GM18507 (cell line): ENCODE results near the gene CHST10.

Source experiments
- DNase-seq: peaks from one replicate; pipeline ENCODE4 v3.0.0; 2011; ENCODE audit warnings: low read depth; ENCODE audit not compliant: insufficient read length; ENCODE audit errors: extremely low spot score
- FAIRE-seq: peaks from 2 replicates; lab custom pipeline; 2011; peaks lifted over from hg19 to GRCh38; lab: Jason Lieb, UNC

The CHST10 gene

DNA sequence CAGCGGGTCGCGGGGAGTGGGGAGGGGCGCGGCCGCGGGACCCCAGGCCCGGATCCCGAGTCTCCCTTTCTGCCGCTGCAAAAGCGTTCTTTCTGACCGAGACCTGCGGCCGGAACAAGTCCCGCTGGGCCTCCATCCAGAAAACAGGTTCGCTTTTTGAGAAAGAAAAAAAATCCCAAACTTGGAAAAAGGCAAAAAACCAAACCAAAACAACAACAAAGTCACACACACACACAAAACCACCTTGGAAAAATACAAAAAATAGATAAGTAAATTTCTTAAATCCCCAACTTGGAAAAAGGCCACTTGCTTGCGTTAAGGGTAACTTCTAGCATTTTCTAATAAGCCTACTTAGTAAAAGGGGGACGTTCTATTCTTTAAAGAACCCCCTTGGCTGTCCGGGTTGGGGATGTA is 250 bp upstream of the CHST10 start:
- DNase-seq (no peak), FAIRE-seq (no peak)

- FAIRE-seq, result no peak
- DNase-seq, result no peak
These were observed 1.0 kb downstream of the CHST10 start for GRCh38 chr2:100416397-100416934.

DNA sequence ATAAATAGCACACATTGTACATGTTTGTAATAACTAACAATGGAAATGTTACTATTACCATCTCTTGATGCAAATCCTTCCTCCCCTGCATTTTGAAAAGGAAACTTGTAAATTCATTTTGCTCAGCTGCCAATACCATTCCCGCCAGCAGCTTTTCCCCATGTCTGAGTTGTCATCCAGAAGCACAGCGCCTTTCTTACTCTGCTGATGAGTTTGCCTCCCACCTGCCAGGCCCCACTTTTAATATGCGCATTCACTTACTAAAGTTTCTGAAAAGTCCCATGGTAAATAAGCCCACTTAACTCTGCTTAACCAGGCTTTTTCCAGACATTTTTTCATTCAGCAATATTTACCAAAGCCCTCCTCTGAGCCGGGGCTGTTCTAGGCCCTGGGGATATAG is 3.9 kb downstream of the CHST10 start:
- FAIRE-seq, result no peak
- no peak for DNase-seq

DNA sequence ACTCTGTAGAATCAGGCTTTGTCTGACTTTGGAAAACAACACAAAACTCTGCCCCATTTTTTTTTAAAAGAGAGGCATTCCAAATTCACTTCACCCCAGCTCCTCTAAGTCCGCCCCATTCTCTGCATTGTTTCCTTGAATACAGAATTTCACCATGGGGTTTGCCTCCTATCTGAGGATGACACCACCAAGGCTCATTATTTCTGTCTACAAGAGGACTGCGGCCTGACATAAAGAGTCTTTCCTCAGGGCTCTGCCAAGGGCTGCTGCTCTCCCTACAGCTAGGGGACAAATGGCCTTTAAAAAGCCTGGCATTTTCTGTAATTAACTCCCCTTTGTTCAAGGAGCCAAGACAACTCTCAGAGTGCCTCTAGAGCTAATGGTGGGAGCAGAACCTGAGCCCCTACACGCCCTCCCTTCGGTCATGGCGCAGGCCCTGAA is 4.6 kb downstream of the CHST10 start:
- no peak for FAIRE-seq

GRCh38 chr2:100412466-100412865 is 5.0 kb downstream of the CHST10 start:
- DNase-seq (no peak), FAIRE-seq (no peak)

More for the DNA sequence above, 4.6 kb downstream of the CHST10 start:
- no peak for DNase-seq

- FAIRE-seq (no peak), DNase-seq (no peak)
These were observed 5.6 kb downstream of the CHST10 start for GRCh38 chr2:100411841-100412292.

- FAIRE-seq (no peak), DNase-seq (no peak)
These were observed 7.4 kb downstream of the CHST10 start for GRCh38 chr2:100409975-100410647.

DNA sequence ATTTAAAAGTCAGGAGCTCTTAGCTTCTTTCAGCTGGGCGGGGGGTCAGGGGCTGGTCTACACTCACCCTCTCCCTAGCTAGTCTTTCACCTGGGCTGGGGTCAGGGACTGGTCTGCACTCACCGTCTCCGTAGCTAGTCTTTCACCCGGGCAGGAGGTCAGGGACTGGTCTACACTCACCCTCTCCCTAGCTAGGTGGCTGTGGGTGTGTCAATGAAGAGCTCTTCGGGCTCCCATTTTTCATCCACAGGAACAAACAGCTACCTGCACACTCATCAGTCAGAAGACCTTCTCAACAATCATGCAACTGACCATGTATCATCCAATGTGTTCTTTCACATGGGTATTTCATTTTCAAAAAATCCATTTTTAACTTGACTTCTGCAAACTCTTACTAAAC is 8.0 kb downstream of the CHST10 start:
- DNase-seq (no peak), FAIRE-seq (no peak)

DNA sequence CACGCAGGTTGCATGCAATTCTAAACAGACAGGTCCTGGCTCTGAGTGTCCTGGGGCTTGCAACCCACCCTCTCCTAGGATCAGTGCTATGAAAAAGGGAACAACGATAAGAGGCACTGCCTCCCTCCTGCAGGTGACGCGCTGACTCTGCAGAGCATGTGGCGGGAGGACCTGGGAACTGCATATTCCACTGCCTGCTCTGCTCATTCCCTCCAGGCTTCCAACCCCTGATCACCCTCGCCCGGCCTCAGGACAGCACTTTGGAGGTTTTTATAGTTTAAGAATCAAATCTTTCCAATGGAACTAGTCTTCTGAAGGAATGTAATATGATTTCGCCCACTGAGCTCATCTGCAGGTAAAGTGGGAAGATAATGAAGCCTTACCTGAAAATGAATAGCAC is 8.5 kb downstream of the CHST10 start:
- FAIRE-seq, result no peak
- DNase-seq, result no peak

GRCh38 chr2:100408104-100408503 is 9.4 kb downstream of the CHST10 start:
- FAIRE-seq, result no peak

GRCh38 chr2:100407563-100407962 is 9.9 kb downstream of the CHST10 start:
- DNase-seq (no peak), FAIRE-seq (no peak)

More at GRCh38 chr2:100408104-100408503, 9.4 kb downstream of the CHST10 start:
- DNase-seq, result no peak

DNA sequence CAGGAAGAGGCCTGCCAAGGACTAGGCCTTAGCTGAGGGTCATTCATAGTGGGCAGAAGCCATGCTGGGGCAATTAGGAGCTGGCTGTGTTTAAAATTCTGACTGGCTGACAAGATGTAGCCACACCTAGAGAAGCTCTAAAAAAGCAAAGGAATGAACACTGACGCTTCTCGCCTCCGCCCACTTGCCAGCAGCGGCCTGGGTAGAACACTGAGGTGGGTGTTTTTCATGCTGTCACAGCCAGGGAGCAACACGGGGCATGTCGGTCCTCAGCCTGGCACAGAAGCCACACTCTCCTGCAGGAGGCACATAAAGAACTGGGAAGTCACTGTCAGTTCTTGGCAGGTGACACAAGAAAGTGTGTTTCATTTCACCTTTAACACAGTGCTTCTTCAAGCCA is 10.4 kb downstream of the CHST10 start:
- DNase-seq, result no peak
- no peak for FAIRE-seq

DNA sequence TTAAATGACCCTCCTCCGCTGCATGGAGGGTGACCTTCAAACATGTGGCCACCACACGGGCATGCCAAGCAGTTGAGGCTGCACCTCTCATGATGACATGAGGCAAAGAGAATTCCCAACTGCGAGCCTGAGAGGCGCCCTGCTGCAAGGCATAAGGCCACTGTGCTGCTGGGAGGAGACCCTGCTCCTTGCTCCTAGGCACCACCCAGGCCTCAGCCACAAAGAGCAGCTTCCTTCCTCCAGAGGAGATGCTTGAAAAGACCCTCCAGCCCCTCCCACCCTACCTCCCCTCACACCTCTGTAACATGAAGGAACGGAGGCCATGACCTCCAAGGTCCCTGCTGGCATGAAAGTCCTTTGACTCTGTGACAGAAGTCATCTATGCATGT is 11.4 kb downstream of the CHST10 start:
- no peak for FAIRE-seq
- DNase-seq, result no peak

DNA sequence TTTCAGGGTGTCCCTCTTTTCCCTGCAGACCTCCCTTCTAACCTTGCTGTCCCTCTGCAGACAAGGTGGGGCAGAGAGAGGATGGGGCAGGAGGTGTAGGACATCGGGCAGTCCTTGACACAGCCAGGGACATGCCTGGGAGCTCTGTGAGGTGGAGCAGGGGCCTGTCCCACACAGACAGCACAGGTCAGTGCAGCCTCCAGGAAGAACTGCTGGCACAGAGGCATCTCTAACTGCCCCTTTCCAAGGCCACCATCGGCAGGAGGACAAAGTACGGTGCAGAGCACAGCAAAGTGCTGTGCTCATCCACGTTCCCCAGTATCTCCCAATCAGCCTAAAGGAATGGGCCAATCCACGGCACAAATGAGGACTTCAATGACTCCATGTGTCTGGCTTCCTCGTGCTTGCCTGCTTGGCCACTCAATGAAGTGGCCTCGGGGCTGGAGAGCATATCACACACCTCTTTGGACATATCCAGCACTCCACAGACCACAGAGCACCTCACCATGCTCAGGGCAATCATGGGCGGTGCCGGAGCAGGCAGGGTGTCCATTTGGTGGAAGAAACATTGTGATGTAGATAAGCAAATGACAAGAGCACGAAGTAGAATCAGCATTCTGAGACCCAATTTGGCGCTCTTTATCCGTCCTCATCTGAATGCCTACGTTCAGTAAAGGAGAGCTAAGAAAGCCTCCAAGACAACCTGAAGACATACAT is 11.9 kb downstream of the CHST10 start:
- FAIRE-seq (no peak), DNase-seq (no peak)

DNA sequence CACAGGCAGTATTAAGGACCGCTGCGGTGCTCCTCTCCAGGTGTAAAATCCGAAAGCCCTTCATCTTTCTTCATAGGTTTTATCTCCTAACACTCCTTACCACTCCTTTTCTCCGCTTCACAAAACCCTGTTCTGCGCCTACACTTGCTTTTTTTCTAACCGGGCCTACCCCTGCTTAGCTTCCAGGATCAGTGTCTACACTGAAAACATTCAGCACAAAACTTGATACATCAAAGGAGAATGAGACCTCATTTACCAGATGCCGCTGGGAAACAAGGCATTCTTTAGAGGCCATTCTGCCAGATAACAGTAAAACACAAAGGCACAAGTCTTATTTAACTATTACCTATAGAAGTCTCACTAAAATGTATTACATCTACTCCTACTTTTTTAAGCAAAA is 13.1 kb downstream of the CHST10 start:
- FAIRE-seq (no peak), DNase-seq (no peak)

GRCh38 chr2:100403722-100404121 is 13.7 kb downstream of the CHST10 start:
- FAIRE-seq (no peak), DNase-seq (no peak)

GRCh38 chr2:100401268-100401667 is 16.2 kb downstream of the CHST10 start:
- no peak for DNase-seq
- FAIRE-seq, result no peak

GRCh38 chr2:100399714-100400113 is 17.8 kb downstream of the CHST10 start:
- FAIRE-seq (no peak), DNase-seq (no peak)

DNA sequence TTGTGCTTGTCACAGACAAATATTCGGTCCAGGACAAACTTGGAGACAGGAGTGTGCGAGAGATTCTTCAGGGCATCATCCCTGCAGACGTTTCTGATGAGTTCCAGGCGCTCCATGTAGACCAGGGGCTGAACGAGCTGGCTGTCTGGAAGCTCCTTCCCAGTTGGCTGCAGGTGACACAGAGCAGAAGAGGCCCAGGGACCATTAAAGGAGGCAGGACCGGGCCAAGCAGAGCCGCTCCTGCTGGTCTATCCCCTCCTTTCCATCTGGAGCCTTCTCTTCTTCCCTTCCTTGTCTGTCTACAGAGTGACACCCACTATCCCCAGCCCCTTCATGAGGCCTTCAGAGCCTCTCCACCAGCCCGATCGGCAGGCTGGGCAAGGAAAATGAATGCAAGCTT is 19.5 kb downstream of the CHST10 start:
- DNase-seq (no peak), FAIRE-seq (no peak)

DNA sequence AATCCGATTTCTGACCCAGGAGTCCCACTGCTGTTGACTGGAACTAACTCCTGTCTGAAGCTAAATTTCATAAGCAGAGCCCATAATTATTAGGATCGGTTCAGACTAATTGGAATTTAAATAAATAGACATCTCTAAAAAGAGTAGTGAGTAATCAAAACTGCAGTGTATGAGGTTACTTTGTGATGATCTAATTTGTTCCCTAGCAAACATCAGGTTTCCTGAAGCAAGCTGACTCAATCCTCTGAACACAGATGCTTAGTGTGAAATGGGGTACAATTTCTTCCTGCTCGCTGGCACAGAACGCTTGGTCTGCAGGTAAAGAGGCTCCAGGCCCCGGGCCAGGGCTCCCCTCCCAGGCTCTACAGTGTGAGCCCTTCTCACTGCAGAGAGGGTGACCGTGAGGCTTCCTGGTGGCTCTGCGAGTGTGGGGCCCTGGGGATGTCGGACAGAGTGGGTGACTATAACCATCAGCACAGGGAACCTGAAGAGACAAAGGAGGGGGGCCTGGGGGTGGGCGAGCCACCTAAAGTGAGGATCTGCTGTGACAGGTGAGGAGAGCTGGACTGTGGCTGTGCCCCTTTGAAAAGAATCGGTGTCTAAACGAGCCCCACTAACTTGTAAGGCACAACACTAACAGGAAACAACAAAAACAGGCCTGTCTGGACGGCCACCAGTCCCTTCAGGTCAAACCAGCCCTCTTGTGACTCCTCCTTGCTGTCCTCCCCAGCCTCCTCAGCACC is 20.2 kb downstream of the CHST10 start:
- DNase-seq (no peak), FAIRE-seq (no peak)
